ENCODE measurements around the gene OGFOD3.
"Not testable (repeated sequence)": the region's sequence is repeated elsewhere in the genome, so short reads cannot be mapped to it uniquely, and the experiment has no call there.

Gene OGFOD3

GRCh38 chr17:82432017-82432416, 13.6 kb upstream of the OGFOD3 start:
- no peak for DNase-seq

DNA sequence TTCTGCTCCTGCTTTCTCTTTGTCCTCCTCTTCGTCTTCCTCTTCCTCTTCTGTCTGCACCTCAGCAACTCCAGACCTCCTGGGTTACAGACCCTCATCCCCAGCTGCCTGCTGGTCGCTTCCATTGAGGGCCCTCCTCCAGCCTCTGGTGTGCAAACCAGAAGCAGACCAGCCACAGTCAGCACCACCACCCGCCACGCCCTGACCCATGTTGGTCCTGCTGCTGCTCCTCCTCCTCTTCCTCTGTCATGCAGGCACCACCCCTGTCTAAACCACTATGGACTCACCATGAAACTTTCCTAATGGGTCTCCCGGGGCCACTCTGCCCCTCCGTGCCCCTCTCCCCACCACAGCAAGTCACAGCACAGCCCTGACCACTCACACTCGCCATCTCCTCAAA, 11.4 kb upstream of the OGFOD3 start:
- DNase-seq: no peak

GRCh38 chr17:82428546-82428945, 10.2 kb upstream of the OGFOD3 start:
- no peak for DNase-seq

GRCh38 chr17:82424863-82425159, 6.4 kb upstream of the OGFOD3 start:
- no peak for DNase-seq

DNA sequence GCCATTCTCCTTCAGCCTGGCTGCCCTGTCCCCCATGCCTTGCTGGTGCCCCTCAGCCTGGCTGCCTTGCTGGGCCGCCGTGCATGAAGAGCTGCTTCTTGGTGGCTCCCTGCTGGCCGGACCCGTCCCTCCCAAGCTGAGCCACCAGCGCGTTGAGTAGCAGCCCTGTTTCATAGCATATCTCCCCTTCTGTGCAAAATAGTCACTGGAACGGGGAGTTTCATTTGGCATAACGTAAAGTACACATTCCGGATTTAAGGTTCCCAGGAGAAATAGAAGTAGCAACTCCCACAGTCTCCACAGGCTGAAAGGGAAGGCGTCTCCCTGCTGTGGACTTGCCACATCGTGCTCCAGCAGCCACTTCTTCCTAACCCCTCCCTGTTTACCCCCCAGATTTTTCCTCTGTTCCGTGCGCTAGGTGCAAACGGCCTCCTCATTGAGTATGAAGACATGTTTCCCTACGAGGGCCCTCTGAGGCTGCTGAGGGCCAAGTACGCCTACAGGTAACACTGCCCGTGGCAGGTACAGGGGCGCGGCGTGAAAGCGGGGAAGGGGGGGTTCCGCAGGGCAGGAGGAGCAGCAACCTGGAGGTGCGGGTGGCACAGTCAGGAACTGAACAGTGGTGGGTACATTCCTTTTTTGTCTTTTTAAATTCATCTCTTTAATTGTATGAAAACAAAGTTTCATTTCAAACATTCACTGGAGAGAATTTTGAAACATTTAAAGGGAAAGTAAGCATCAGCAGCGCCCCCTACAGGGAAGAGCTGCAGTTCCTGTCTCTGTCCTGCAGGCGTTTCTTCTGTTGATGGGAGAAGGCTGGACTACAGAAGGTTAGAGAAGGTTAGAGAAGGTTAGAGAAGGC, 5.8 kb upstream of the OGFOD3 start:
- peak; percentile 81 for DNase-seq

GRCh38 chr17:82419540-82419939, 1.2 kb upstream of the OGFOD3 start:
- DNase-seq: no peak

DNA sequence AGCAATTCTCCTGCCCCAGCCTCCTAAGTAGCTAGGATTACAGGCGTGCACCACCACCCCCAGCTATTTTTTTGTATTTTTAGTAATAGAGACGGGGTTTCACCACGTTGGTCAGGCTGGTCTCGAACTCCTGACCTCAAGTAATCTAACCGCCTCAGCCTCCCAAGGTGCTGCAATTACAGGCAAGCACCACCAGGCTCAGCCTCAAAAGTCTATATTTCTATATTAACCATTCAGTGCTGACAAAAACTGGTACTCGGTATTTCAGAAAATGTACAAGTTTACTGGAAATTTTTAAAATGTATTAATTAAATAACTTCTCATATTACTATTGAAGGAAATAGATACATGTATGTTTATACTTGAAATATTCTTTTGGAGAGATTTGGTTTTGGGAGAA, 1.6 kb downstream of the OGFOD3 start:
- DNase-seq: no peak

DNA sequence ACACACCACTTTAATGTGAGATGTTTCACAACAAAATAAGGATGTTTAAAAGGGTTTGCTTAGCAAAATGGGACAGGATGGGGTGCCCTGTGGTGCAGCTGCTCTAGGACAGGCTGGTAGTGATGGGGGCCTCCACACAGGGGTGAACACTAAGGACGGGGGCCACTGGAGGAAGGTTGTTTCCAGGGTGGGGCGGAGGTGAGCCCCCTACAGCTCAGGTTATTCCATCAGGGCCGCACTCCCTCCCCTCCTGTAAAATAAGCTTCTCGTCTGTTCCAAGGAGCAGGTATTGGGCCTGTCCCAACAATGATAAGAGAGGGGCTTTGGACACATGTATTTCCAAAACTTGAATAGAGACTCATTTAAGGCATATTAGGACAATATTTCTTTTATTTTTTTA, 2.1 kb downstream of the OGFOD3 start:
- DNase-seq: no peak

GRCh38 chr17:82415786-82416185, 2.6 kb downstream of the OGFOD3 start:
- no peak for DNase-seq

DNA sequence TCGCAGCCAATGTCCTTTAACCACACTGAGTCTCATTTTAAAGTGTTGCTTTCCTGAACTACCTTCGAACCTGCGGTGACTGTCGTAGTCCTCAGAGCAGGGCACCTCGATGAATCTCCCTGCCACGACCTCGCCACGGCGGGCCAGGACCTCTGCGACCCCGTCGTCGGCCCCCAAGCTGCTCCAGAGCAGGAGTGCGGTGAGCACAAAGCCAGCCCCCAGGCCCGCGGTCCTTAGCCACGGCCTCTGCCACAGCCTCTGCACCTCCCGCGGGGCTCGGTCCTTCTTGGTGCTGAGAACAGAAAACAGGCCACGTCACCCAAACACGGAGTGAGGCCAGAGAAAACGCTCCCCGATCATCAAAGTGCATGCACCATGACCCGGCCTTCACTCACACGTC, 3.0 kb downstream of the OGFOD3 start:
- DNase-seq: no peak

- peak; percentile 86 for DNase-seq
These were observed 3.7 kb downstream of the OGFOD3 start for GRCh38 chr17:82414548-82415281.

DNA sequence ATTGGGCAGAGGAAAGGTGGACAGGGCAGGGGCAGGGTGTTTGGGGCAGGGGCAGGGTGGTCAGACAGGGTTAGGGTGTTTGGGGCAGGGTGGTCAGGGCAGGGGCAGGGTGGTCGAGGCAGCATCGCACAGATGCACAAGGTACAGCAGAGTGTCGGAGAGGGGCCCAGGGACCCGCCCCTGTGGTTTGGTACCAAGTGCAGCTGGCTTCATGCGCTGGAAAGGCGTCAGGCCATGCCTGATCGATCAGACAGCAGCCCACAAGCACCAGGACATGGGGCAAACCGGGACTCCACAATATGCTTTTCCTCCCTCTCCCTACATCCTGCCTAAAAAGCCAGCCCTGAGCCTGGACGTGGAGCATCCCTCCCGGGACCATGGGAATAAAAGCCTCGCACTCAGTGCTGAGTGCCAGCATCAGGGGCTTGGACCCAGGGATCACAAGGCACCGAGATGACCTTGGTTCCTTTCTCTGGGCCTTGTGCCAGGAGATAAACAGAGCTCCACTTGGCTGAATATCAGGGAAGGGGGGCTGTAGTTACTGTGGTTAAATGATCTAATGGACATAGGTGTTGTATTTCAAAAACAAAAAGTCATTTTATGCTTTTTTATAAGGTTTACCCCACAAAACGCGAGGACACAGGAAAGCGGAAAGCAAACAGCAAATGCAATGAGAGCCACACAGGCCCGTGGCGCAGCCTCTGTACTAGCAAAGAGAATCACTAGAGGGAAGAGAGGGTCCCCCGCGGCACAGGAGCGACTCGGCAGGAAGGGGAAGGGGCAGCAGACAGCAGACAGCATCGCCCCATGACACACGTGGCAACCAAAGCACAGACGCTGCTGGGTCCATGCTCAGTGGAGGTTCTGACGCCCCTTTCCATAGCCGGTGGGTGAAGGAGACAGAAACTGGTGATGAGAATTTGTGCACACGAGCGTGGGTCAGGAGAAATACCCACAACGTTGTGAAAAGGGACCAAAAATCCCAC, 5.6 kb downstream of the OGFOD3 start:
- DNase-seq: no peak

GRCh38 chr17:82412081-82412480, 6.3 kb downstream of the OGFOD3 start:
- DNase-seq: not testable (repeated sequence)

GRCh38 chr17:82411396-82412053, 6.9 kb downstream of the OGFOD3 start:
- DNase-seq: no peak

DNA sequence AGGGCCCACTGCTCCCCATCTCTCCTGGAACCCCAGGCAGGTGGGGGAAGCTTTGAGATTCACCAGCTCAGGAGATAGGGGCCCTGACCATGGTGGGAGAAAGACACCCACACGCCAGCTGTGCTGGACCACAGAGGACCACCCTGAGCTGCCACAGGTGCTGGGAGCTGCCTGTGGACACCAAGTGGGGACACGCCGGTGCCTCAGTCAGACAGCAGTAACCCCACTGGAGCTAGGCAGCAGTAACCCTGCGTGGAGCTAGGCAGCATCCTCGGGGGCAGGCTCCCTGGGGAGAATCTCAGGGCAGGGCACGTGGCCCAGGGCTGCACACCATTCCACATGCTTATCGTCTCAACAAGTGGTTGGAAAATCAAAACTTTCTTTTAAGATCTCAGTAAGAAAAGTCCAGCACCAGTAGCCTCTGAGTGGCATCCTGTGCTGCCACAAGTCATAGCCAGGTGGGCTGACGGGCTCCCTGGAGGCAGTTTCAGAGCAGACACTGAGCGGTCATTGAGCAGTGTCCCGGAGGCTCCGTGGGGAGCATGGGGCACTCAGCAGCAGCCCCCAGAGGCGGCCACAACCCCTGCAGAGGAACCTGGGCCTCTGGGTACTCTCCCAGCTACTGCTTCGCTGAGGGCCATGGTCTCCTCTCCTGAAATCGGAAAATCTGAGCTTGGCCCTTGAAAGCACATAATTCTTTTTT, 8.2 kb downstream of the OGFOD3 start:
- DNase-seq: no peak

- no peak for DNase-seq
These were observed 9.5 kb downstream of the OGFOD3 start for GRCh38 chr17:82408938-82409318.

DNA sequence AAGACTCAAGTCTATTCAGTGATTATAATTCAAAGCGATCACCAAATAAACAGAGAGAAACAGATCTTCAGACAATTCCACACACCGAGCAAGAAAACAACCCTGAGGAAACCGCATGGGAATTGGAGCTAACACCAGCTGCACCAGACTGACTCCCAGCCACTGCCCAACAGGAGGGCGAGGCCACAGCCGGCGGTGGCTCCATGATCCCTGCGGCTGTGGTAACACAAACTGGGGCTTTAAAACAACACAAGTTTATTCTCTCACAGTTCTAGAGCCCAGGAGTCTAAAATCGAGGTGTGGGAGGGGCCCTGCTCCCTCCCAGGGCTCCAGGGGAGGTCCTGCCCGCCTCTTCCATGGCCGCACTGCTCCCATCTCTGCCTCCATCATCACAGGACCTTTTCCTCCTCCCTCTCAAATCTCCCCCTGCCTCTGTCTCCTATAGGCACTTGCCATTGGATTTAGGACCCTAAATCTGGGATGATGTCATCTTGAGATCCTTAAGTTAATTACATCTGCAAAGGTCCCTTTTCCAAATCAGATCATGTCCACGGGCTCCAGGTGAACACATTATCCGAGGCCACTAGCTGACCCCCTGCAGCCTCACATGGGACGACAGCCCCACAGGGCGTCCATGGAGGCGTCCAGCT, 10.0 kb downstream of the OGFOD3 start:
- DNase-seq: no peak

GRCh38 chr17:82407255-82407654, 11.1 kb downstream of the OGFOD3 start:
- no peak for DNase-seq

- DNase-seq: no peak
These were observed 12.2 kb downstream of the OGFOD3 start for GRCh38 chr17:82406131-82406671.

GRCh38 chr17:82405051-82405450, 13.3 kb downstream of the OGFOD3 start:
- no peak for DNase-seq
